Kidney (tissue), 14 donors: ENCODE results near the gene GC. TPM values are rescaled to one million over a fixed set of nuclear protein-coding genes. Genes with fewer than 3 reads are reported as not detected.

Experiments used
- DNase-seq, 5 donors: peaks; one replicate each; pipeline ENCODE4 v3.0.0-alpha.2; 2013 to 2020
- FAIRE-seq: peaks from 2 replicates; lab custom pipeline; 2012; peaks lifted over from hg19 to GRCh38; lab: Jason Lieb, UNC
- H3K27ac ChIP-seq, 2 donors: one replicate each; pipeline ENCODE4 v1.7.0; 2013; ENCODE audit warnings: low read depth in 2 of 2, low read length in 2 of 2, inconsistent platforms in 1 of 2
- H3K27me3 ChIP-seq: one replicate; pipeline ENCODE4 v1.7.1; 2013; ENCODE audit warnings: low read length, inconsistent platforms; ENCODE audit not compliant: control insufficient read depth, insufficient read depth
- H3K36me3 ChIP-seq, 3 donors: one replicate each; pipeline versions ENCODE4 v1.7.0 to v1.7.1; 2013; ENCODE audit warnings: low read length in 3 of 3, control low read depth in 1 of 3, inconsistent platforms in 1 of 3; ENCODE audit not compliant: insufficient read depth in 3 of 3, control insufficient read depth in 2 of 3
- H3K4me1 ChIP-seq, 3 donors: one replicate each; pipeline versions ENCODE4 v1.7.0 to v1.7.1; 2013; ENCODE audit warnings: low read length in 3 of 3, inconsistent platforms in 1 of 3, low read depth in 1 of 3; ENCODE audit not compliant: control insufficient read depth in 2 of 3, insufficient read depth in 2 of 3
- H3K4me3 ChIP-seq, 3 donors: one replicate each; pipeline versions ENCODE4 v1.7.0 to v1.8.1; 2013; ENCODE audit warnings: low read length in 3 of 3, control low read depth in 1 of 3, inconsistent platforms in 1 of 3
- H3K9ac ChIP-seq, 3 donors: one replicate each; pipeline versions ENCODE4 v1.7.0 to v1.7.1; 2013; ENCODE audit warnings: low read length in 3 of 3, control low read depth in 1 of 3, inconsistent platforms in 1 of 3
- H3K9me3 ChIP-seq, 3 donors: one replicate each; pipeline versions ENCODE4 v1.7.0 to v1.7.1; 2013; ENCODE audit warnings: low read length in 3 of 3, control low read depth in 1 of 3, inconsistent platforms in 1 of 3; ENCODE audit not compliant: control insufficient read depth in 2 of 3, insufficient read depth in 1 of 3
- CTCF ChIP-seq: IDR thresholded peaks from 3 replicates; pipeline ENCODE4 v1.5.1; 2012; ENCODE audit warnings: mild to moderate bottlenecking, moderate library complexity, borderline replicate concordance; ENCODE audit not compliant: insufficient read depth; ENCODE audit errors: extremely low read depth
- intact Hi-C: fragments of 100-400 bp; cut with DNase I; formaldehyde crosslinking; loops from one replicate; pipeline ENCODE4 v1.11.1; 2022
- polyA plus RNA-seq: library from polyadenylated mRNA; stranded (reverse); fragments of 350-450 nt; fragmentation: Illumina TruSeq; extraction: RNeasy Lipid Tissue Mini Kit (QIAGEN cat#74804); gene quantifications from one replicate; pipeline ENCODE4 v1.2.3, GENCODE V29; 2014; ENCODE audit warnings: low read depth, low replicate concordance; ENCODE audit not compliant: insufficient read depth
- total RNA-seq: library from RNA; stranded (reverse); fragmentation: NEBNext Ultra II Directional; extraction: Animal tissue kit (Norgen Biotek cat#: 25700); gene quantifications from one replicate; pipeline ENCODE4 v1.2.1, GENCODE V29; 2021
- donor health status: control.
- donor health status: control.
- donor health status: control.
- donor health status: control.
- donor health status: control.
- donor health status: DM: yes; HTN: yes; CAD: no.
- donor health status: Normal renal cell carcinoma (clear cell type).

The GC gene
- total and polyA plus RNA-seq, 2 donors from 2014 or later: 0.69 to 1.8 TPM

- FAIRE-seq: no peak
- Histone ChIP-seq H3K4me3 (no peak overlapping the region), H3K9me3 (no peaks in the 10 kb centered on the region), H3K4me1 (peaks cover 0 to 3% (median 0%) of the 10 kb centered on the region in 3 donors), H3K9ac (no peak overlapping the region), H3K27me3 (no peaks in the 10 kb centered on the region), H3K27ac (no peak overlapping the region), H3K36me3 (no peaks in the 10 kb centered on the region)
- intact Hi-C loops: no loop called here
- TF ChIP-seq CTCF: no peak
- no peak for DNase-seq
These were observed 46.8 kb upstream of the GC start for GRCh38 chr4:71830497-71831190.

GRCh38 chr4:71828470-71828869 lies 44.6 kb upstream of the GC start:
- DNase-seq: no peak
- Histone ChIP-seq H3K4me1 (peaks cover 0 to 3% (median 0%) of the 10 kb centered on the region in 3 donors), H3K27me3 (no peaks in the 10 kb centered on the region), H3K36me3 (no peaks in the 10 kb centered on the region), H3K9me3 (no peaks in the 10 kb centered on the region), H3K27ac (no peak overlapping the region), H3K4me3 (no peak overlapping the region), H3K9ac (no peak overlapping the region)
- intact Hi-C loops: no loop called here
- TF ChIP-seq CTCF: no peak
- no peak for FAIRE-seq

GRCh38 chr4:71827826-71828225 lies 43.9 kb upstream of the GC start:
- FAIRE-seq (no peak), DNase-seq (peak in 2 of 5 donors; percentile 16 to 26)
- H3K9me3 ChIP-seq: no peaks in the 10 kb centered on the region
- H3K4me1 ChIP-seq: peaks cover 0 to 3% (median 0%) of the 10 kb centered on the region in 3 donors
- intact Hi-C loops: no loop called here
- no peaks in the 10 kb centered on the region for H3K36me3 ChIP-seq
- H3K27me3 ChIP-seq: no peaks in the 10 kb centered on the region
- H3K4me3 ChIP-seq: no peak overlapping the region
- TF ChIP-seq CTCF: no peak
- no peak overlapping the region for H3K27ac ChIP-seq
- no peak overlapping the region for H3K9ac ChIP-seq
